Hematopoietic multipotent progenitor cell treated with erythropoietin and hydrocortisone succinate and interleukin-3 and kit ligand, for 4 days (in vitro differentiated cells): ENCODE data around the gene NDUFAF8.

Source experiments
- DNase-seq: peaks from one replicate; pipeline ENCODE4 v3.0.0-alpha.2; 2015

NDUFAF8 gene

GRCh38 chr17:81238815-81239713, at the start of gene NDUFAF8, which contains the start of gene TEPSIN:
Gene NDUFAF8 (plus strand): TSS chr17:81239318. CDS start chr17:81239364, 46 bp downstream.
Gene TEPSIN (minus strand): TSS chr17:81239055. CDS start chr17:81239033, 22 bp downstream.
- DNase-seq, result peak; percentile 100

GRCh38 chr17:81189670-81190530, 49.2 kb upstream of the NDUFAF8 start:
- DNase-seq, result no peak

- DNase-seq, result no peak
These were observed 48.5 kb upstream of the NDUFAF8 start for GRCh38 chr17:81190591-81190990.

- DNase-seq, result no peak
These were observed 48.0 kb upstream of the NDUFAF8 start for GRCh38 chr17:81191116-81191515.

GRCh38 chr17:81191646-81192045, 47.5 kb upstream of the NDUFAF8 start:
- DNase-seq, result no peak

- no peak for DNase-seq
These were observed 46.6 kb upstream of the NDUFAF8 start for GRCh38 chr17:81192386-81193050.

GRCh38 chr17:81193051-81193410, 46.1 kb upstream of the NDUFAF8 start:
- no peak for DNase-seq

- DNase-seq, result no peak
These were observed 45.5 kb upstream of the NDUFAF8 start for GRCh38 chr17:81193470-81194224.

GRCh38 chr17:81194225-81194760, 44.8 kb upstream of the NDUFAF8 start:
- DNase-seq, result no peak

GRCh38 chr17:81194941-81195901, 43.9 kb upstream of the NDUFAF8 start:
- no peak for DNase-seq

GRCh38 chr17:81195941-81196495, 43.1 kb upstream of the NDUFAF8 start:
- DNase-seq, result no peak

- no peak for DNase-seq
These were observed 42.4 kb upstream of the NDUFAF8 start for GRCh38 chr17:81196505-81197408.

- no peak for DNase-seq
These were observed 41.7 kb upstream of the NDUFAF8 start for GRCh38 chr17:81197409-81197795.

GRCh38 chr17:81197831-81198490, 41.2 kb upstream of the NDUFAF8 start:
- no peak for DNase-seq

GRCh38 chr17:81198826-81199481, 40.2 kb upstream of the NDUFAF8 start:
- DNase-seq, result no peak

- DNase-seq, result no peak
These were observed 39.7 kb upstream of the NDUFAF8 start for GRCh38 chr17:81199482-81199830.

GRCh38 chr17:81200201-81200600, 38.9 kb upstream of the NDUFAF8 start:
- no peak for DNase-seq
